A549 (cell line): ENCODE measurements around the gene ADCY4.

Experiments
- MYC ChIP-seq: IDR thresholded peaks from 2 replicates; pipeline ENCODE4 v1.6.1; 2012; ENCODE audit warnings: mild to moderate bottlenecking, inconsistent platforms, low read length, improper control_type of control experiment, borderline replicate concordance
- TP53 ChIP-seq: fragments of 250-450 bp; sonication (Bioruptor Pico); IDR thresholded peaks from 2 replicates; pipeline ENCODE4 v1.5.0; 2021; ENCODE audit warnings: mild to moderate bottlenecking, moderate library complexity
- TF ChIP-seq, protein P1 (sequence below): IDR thresholded peaks from 2 replicates; pipeline ENCODE4 v1.6.1; 2012

DNA sequence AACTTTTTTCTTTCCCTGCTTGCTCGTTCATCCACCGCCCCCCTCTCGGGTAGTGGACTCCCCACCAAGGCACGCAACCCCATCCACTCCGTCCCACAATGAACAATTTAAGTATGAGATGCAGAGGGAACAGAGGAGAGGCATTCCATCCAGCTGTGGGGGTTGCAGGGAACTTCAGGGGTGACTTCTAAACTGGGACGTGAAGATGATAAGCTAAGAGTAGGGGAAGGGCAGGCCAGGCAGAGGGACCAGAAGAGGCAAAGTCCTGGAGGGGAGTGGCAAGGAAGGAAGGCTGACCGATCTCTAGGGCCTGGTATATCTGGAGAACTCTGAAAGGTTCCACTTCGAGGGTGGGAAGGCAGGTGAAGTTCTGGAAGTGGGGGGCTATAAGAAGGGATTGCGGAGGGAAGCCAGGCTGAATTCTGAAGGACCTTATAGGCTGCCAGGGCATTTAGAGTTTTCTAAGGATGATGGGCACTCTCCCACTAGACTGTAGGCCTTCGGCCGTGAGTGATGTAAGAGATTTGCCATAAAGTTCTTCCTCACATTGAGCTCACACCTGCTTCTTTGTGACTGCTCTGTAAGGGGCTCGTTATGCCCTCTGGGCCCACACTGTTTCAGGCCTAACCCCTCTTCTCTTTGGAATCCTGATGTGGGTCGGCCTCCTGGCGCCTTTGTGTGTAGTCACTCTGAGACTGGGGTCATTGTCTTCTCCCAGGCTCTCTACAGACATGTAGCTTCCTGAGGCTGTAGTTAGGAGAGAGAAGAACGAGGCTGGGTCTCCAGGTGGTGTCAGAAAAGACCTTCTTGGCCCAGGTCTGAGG is 45.2 kb upstream of the ADCY4 start:
- TF ChIP-seq, protein P1, sequence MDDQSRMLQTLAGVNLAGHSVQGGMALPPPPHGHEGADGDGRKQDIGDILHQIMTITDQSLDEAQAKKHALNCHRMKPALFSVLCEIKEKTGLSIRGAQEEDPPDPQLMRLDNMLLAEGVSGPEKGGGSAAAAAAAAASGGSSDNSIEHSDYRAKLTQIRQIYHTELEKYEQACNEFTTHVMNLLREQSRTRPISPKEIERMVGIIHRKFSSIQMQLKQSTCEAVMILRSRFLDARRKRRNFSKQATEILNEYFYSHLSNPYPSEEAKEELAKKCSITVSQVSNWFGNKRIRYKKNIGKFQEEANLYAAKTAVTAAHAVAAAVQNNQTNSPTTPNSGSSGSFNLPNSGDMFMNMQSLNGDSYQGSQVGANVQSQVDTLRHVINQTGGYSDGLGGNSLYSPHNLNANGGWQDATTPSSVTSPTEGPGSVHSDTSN: no peak
- TF ChIP-seq MYC: no peak
- no peak for TF ChIP-seq TP53 (CRISPR knock-in tag)
